ENCODE measurements around the gene ZCRB1.

Gene ZCRB1

DNA sequence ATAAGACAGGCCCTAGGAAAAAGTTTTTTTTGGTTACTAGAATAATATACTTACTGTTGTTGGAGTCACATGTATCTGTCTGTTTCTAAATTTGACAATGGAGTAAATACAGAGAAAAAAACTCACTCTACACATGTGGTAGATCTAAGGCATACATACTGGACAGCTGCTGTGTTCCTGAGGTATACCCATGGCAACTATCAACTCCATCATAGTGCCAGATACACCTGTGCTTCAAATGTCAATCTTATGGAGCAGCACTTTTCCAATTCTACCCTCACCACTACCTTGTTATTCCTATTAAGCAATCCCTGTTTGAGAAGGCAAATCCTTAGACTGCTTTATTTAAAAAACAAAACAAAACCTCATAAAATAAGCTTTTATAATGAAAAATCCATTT, 3.3 kb downstream of the ZCRB1 start:
- Histone ChIP-seq H3K9me2 (ENCODE audit: low read depth, low read length) (no peaks in the 10 kb centered on the region), H3K4me3 (ENCODE audit: low read depth, low read length, poor library complexity, severe bottlenecking) (no peak overlapping the region), H3K9ac (ENCODE audit: low read length) (no peak overlapping the region), H3K36me3 (ENCODE audit: insufficient read depth, low read length) (peaks cover 26% of the 10 kb centered on the region), H3K79me2 (ENCODE audit: insufficient read depth, low read length) (peaks cover 22% of the 10 kb centered on the region), H3K27ac (ENCODE audit: low read depth, low read length, poor library complexity, severe bottlenecking) (no peak overlapping the region), H3F3A (ENCODE audit: insufficient read depth, low read length) (no peaks in the 10 kb centered on the region), H4K20me1 (ENCODE audit: insufficient read depth, low read length) (no peaks in the 10 kb centered on the region), H2AFZ (ENCODE audit: low read length) (no peak overlapping the region), H3K4me2 (ENCODE audit: low read length) (no peak overlapping the region), H3K9me3 (ENCODE audit: low read length) (no peaks in the 10 kb centered on the region), H3K27me3 (ENCODE audit: insufficient read depth, low read length) (no peaks in the 10 kb centered on the region), H3K4me1 (ENCODE audit: insufficient read depth, low read length, severe bottlenecking) (peaks cover 20% of the 10 kb centered on the region)
- TF ChIP-seq, protein P1, sequence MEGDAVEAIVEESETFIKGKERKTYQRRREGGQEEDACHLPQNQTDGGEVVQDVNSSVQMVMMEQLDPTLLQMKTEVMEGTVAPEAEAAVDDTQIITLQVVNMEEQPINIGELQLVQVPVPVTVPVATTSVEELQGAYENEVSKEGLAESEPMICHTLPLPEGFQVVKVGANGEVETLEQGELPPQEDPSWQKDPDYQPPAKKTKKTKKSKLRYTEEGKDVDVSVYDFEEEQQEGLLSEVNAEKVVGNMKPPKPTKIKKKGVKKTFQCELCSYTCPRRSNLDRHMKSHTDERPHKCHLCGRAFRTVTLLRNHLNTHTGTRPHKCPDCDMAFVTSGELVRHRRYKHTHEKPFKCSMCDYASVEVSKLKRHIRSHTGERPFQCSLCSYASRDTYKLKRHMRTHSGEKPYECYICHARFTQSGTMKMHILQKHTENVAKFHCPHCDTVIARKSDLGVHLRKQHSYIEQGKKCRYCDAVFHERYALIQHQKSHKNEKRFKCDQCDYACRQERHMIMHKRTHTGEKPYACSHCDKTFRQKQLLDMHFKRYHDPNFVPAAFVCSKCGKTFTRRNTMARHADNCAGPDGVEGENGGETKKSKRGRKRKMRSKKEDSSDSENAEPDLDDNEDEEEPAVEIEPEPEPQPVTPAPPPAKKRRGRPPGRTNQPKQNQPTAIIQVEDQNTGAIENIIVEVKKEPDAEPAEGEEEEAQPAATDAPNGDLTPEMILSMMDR (IDR thresholded peaks at IDR 0.05; ENCODE audit: low read length): no peak
- no peak for TF ChIP-seq EZH2 (IDR thresholded peaks at IDR 0.05; ENCODE audit: borderline replicate concordance, low read length)

DNA sequence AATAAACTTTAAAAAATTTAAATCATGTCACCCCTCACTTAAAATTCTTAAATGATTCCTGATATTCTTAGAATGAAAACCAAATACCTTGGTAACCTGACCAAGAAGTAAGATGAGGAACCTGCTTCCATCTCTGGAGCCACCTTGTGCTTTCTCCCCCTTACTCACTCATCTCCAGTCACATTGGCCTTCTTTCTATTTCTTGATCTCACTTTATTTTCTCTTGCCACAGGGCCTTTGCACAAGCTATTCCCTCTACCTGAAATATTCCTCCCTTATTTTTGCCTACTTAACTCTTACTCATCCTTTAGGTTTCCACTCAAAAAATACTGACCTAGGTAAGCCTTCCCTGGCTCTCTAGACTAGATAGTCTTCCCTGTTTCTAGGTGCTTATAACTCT, 5.1 kb downstream of the ZCRB1 start:
- no peak overlapping the region for H3K4me3 ChIP-seq (ENCODE audit: low read depth, low read length, poor library complexity, severe bottlenecking)
- H3K9ac ChIP-seq (ENCODE audit: low read length): no peak overlapping the region
- no peak overlapping the region for H2AFZ ChIP-seq (ENCODE audit: low read length)
- peaks cover 11% of the 10 kb centered on the region for H3K4me1 ChIP-seq (ENCODE audit: insufficient read depth, low read length, severe bottlenecking)
- H3K4me2 ChIP-seq (ENCODE audit: low read length): no peak overlapping the region
- peaks cover 34% of the 10 kb centered on the region for H3K36me3 ChIP-seq (ENCODE audit: insufficient read depth, low read length)
- peaks cover 6% of the 10 kb centered on the region; the same call in 1 of the 2 replicates for H3K79me2 ChIP-seq (ENCODE audit: insufficient read depth, low read length)
- H3K9me2 ChIP-seq (ENCODE audit: low read depth, low read length): no peaks in the 10 kb centered on the region
- no peak overlapping the region for H3K27ac ChIP-seq (ENCODE audit: low read depth, low read length, poor library complexity, severe bottlenecking)
- TF ChIP-seq, protein P1 (IDR thresholded peaks at IDR 0.05; ENCODE audit: low read length): no peak
- TF ChIP-seq EZH2 (IDR thresholded peaks at IDR 0.05; ENCODE audit: borderline replicate concordance, low read length): no peak
- H3F3A ChIP-seq (ENCODE audit: insufficient read depth, low read length): no peaks in the 10 kb centered on the region
- H3K27me3 ChIP-seq (ENCODE audit: insufficient read depth, low read length): no peaks in the 10 kb centered on the region
- no peaks in the 10 kb centered on the region for H3K9me3 ChIP-seq (ENCODE audit: low read length)
- H4K20me1 ChIP-seq (ENCODE audit: insufficient read depth, low read length): no peaks in the 10 kb centered on the region

DNA sequence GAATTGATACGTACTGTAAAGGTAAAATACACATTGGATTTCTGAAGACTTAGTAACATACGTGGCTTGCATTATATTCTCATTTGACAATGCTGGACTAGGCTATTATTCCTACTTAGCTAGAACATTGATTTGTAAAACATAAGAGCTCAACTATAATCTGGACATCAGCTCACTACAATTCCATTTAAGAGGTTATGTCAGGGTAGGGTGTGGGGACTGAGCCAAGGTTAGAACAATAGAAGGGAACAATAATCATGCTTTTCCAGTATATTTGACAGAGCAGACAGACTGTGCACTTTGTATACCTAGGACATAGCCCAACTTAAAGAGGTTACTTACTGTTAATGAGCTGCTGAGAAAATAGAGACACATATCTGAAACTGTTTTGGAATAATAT, 10.8 kb downstream of the ZCRB1 start:
- Histone ChIP-seq H3K9me3 (ENCODE audit: low read length) (no peaks in the 10 kb centered on the region), H3K27me3 (ENCODE audit: insufficient read depth, low read length) (no peaks in the 10 kb centered on the region), H3K79me2 (ENCODE audit: insufficient read depth, low read length) (no peaks in the 10 kb centered on the region), H3K9ac (ENCODE audit: low read length) (no peak overlapping the region), H3K4me1 (ENCODE audit: insufficient read depth, low read length, severe bottlenecking) (no peaks in the 10 kb centered on the region), H3K4me3 (ENCODE audit: low read depth, low read length, poor library complexity, severe bottlenecking) (no peak overlapping the region), H3K4me2 (ENCODE audit: low read length) (no peak overlapping the region), H2AFZ (ENCODE audit: low read length) (no peak overlapping the region), H3K27ac (ENCODE audit: low read depth, low read length, poor library complexity, severe bottlenecking) (no peak overlapping the region), H4K20me1 (ENCODE audit: insufficient read depth, low read length) (no peaks in the 10 kb centered on the region), H3K36me3 (ENCODE audit: insufficient read depth, low read length) (peaks cover 29% of the 10 kb centered on the region), H3K9me2 (ENCODE audit: low read depth, low read length) (no peaks in the 10 kb centered on the region), H3F3A (ENCODE audit: insufficient read depth, low read length) (no peaks in the 10 kb centered on the region)
- no peak for TF ChIP-seq EZH2 (IDR thresholded peaks at IDR 0.05; ENCODE audit: borderline replicate concordance, low read length)
- TF ChIP-seq, protein P1 (IDR thresholded peaks at IDR 0.05; ENCODE audit: low read length): no peak
